ENCODE data around the gene CUX1. TPM values are rescaled to one million over a fixed set of nuclear protein-coding genes. Genes with fewer than 3 reads are reported as not detected.

The CUX1 gene
- total and polyA plus RNA-seq, 2 donors (not counting 1 experiment from before 2014, with no cell fraction given): 22.7 to 38.1 TPM

GRCh38 chr7:101816595-101817470 is 593 bp upstream of the CUX1 start:
- Histone ChIP-seq H3K27me3 (ENCODE audit: control insufficient read depth, insufficient read depth, low read length) (no peaks in the 10 kb centered on the region), H3K27ac (ENCODE audit: insufficient read depth, low read length) (no peak overlapping the region), H3K9me3 (ENCODE audit: control insufficient read depth, insufficient read depth, low read depth, low read length) (no peaks in the 10 kb centered on the region), H2AFZ (ENCODE audit: low read length) (no peak overlapping the region), H3K4me1 (ENCODE audit: control insufficient read depth, extremely low read depth, insufficient read depth, low read length) (peaks cover 4% of the 10 kb centered on the region), H4K20me1 (ENCODE audit: control insufficient read depth, extremely low read depth, insufficient read depth, low read length) (no peaks in the 10 kb centered on the region), H3K4me3 (replicated peaks in 1 of 4; ENCODE audit: control extremely low read depth in 1 of 4, insufficient read depth in 1 of 4, low read depth in 3 of 4, low read length in 4 of 4) (peak overlapping the region; percentile 17 to 71 (median 59)), H3K79me2 (ENCODE audit: control insufficient read depth, insufficient read depth, low read length) (peaks cover 13% of the 10 kb centered on the region), H3K4me2 (ENCODE audit: extremely low read depth, insufficient read depth, low read length) (peak overlapping the region; percentile 44), H3K36me3 (ENCODE audit: control insufficient read depth, insufficient read depth, low read length) (no peaks in the 10 kb centered on the region), H3K9ac (ENCODE audit: insufficient read depth, low read length) (peak overlapping the region; percentile 57)
- peak; percentile 34 to 44 for DNase-seq (ENCODE audit: low read depth in 2 of 2)
- TF ChIP-seq CTCF (conservative IDR thresholded peaks at IDR 0.05 in 1 of 2, IDR thresholded peaks at IDR 0.05 in 1 of 2; ENCODE audit: low read depth in 1 of 2, low read length in 2 of 2): no peak
- no peak for TF ChIP-seq EZH2 (IDR thresholded peaks at IDR 0.05; ENCODE audit: low read length, missing control alignments)

- no peaks in the 10 kb centered on the region for H3K9me3 ChIP-seq (ENCODE audit: control insufficient read depth, insufficient read depth, low read depth, low read length)
- H2AFZ ChIP-seq (ENCODE audit: low read length): no peak overlapping the region
- H4K20me1 ChIP-seq (ENCODE audit: control insufficient read depth, extremely low read depth, insufficient read depth, low read length): no peaks in the 10 kb centered on the region
- no peak overlapping the region for H3K27ac ChIP-seq (ENCODE audit: insufficient read depth, low read length)
- no peaks in the 10 kb centered on the region for H3K36me3 ChIP-seq (ENCODE audit: control insufficient read depth, insufficient read depth, low read length)
- H3K4me2 ChIP-seq (ENCODE audit: extremely low read depth, insufficient read depth, low read length): no peak overlapping the region
- H3K4me1 ChIP-seq (ENCODE audit: control insufficient read depth, extremely low read depth, insufficient read depth, low read length): peaks cover 4% of the 10 kb centered on the region
- H3K79me2 ChIP-seq (ENCODE audit: control insufficient read depth, insufficient read depth, low read length): peaks cover 23% of the 10 kb centered on the region
- no peak overlapping the region for H3K9ac ChIP-seq (ENCODE audit: insufficient read depth, low read length)
- H3K4me3 ChIP-seq (replicated peaks in 1 of 4; ENCODE audit: control extremely low read depth in 1 of 4, insufficient read depth in 1 of 4, low read depth in 3 of 4, low read length in 4 of 4): peak overlapping the region in 2 of 4 experiments; percentile 15 to 74
- DNase-seq (ENCODE audit: low read depth in 2 of 2): no peak
- TF ChIP-seq CTCF (conservative IDR thresholded peaks at IDR 0.05 in 1 of 2, IDR thresholded peaks at IDR 0.05 in 1 of 2; ENCODE audit: low read depth in 1 of 2, low read length in 2 of 2) (no peak), EZH2 (IDR thresholded peaks at IDR 0.05; ENCODE audit: low read length, missing control alignments) (no peak)
- no peaks in the 10 kb centered on the region for H3K27me3 ChIP-seq (ENCODE audit: control insufficient read depth, insufficient read depth, low read length)
Measured at GRCh38 chr7:101818287-101819071, 1.1 kb downstream of the CUX1 start.

- H3K4me1 ChIP-seq (ENCODE audit: control insufficient read depth, extremely low read depth, insufficient read depth, low read length): peaks cover 4% of the 10 kb centered on the region
Measured at GRCh38 chr7:101819183-101819582, 1.8 kb downstream of the CUX1 start.

More at GRCh38 chr7:101819183-101819582, 1.8 kb downstream of the CUX1 start:
- TF ChIP-seq EZH2 (IDR thresholded peaks at IDR 0.05; ENCODE audit: low read length, missing control alignments) (no peak), CTCF (conservative IDR thresholded peaks at IDR 0.05 in 1 of 2, IDR thresholded peaks at IDR 0.05 in 1 of 2; ENCODE audit: low read depth in 1 of 2, low read length in 2 of 2) (no peak)
- H3K27me3 ChIP-seq (ENCODE audit: control insufficient read depth, insufficient read depth, low read length): no peaks in the 10 kb centered on the region
- no peak overlapping the region for H3K4me3 ChIP-seq (replicated peaks in 1 of 4; ENCODE audit: control extremely low read depth in 1 of 4, insufficient read depth in 1 of 4, low read depth in 3 of 4, low read length in 4 of 4)
- no peaks in the 10 kb centered on the region for H4K20me1 ChIP-seq (ENCODE audit: control insufficient read depth, extremely low read depth, insufficient read depth, low read length)
- H2AFZ ChIP-seq (ENCODE audit: low read length): no peak overlapping the region
- no peaks in the 10 kb centered on the region for H3K9me3 ChIP-seq (ENCODE audit: control insufficient read depth, insufficient read depth, low read depth, low read length)
- H3K4me2 ChIP-seq (ENCODE audit: extremely low read depth, insufficient read depth, low read length): no peak overlapping the region
- H3K9ac ChIP-seq (ENCODE audit: insufficient read depth, low read length): no peak overlapping the region
- no peak for DNase-seq (ENCODE audit: low read depth in 2 of 2)
- no peaks in the 10 kb centered on the region for H3K36me3 ChIP-seq (ENCODE audit: control insufficient read depth, insufficient read depth, low read length)
- H3K79me2 ChIP-seq (ENCODE audit: control insufficient read depth, insufficient read depth, low read length): peaks cover 25% of the 10 kb centered on the region
- no peak overlapping the region for H3K27ac ChIP-seq (ENCODE audit: insufficient read depth, low read length)

All from fibroblast of lung (primary cell).